Adipose tissue (tissue), 3 donors: Measurements from ENCODE around the gene PTBP3. TPM values are rescaled to one million over a fixed set of nuclear protein-coding genes. Genes with fewer than 3 reads are reported as not detected.
"Not testable (repeated sequence)": the region's sequence is repeated elsewhere in the genome, so short reads cannot be mapped to it uniquely, and the experiment has no call there.

ENCODE experiments used
- H3K27ac ChIP-seq: one replicate; pipeline ENCODE4 v1.5.1; 2013; ENCODE audit warnings: low read depth, low read length
- WGBS, 3 donors: extraction: QIAGEN DNeasy Blood & Tissue Kit; methylation state at CpG; one replicate each; pipeline ENCODE4 v1.1.7; 2013; 5-methylcytosine and 5-hydroxymethylcytosine counted together
- polyA plus RNA-seq, 3 donors: library from polyadenylated mRNA; stranded (reverse); fragments of 200-250 nt; gene quantifications; one replicate each; pipeline ENCODE4 v1.2.3, GENCODE V29; 2013
- donor health status: healthy with polysubstance abuse.
- donor health status: Bipolar disorder and iron deficiency.
- donor health status: healthy.

The PTBP3 gene, protein sequence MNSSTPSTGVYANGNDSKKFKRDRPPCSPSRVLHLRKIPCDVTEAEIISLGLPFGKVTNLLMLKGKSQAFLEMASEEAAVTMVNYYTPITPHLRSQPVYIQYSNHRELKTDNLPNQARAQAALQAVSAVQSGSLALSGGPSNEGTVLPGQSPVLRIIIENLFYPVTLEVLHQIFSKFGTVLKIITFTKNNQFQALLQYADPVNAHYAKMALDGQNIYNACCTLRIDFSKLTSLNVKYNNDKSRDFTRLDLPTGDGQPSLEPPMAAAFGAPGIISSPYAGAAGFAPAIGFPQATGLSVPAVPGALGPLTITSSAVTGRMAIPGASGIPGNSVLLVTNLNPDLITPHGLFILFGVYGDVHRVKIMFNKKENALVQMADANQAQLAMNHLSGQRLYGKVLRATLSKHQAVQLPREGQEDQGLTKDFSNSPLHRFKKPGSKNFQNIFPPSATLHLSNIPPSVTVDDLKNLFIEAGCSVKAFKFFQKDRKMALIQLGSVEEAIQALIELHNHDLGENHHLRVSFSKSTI
- polyA plus RNA-seq, result 10 to 100 TPM in 2 of 3 donors, 1 to 10 TPM in 1; 7.2 to 15.1 (median 11.3) TPM

DNA sequence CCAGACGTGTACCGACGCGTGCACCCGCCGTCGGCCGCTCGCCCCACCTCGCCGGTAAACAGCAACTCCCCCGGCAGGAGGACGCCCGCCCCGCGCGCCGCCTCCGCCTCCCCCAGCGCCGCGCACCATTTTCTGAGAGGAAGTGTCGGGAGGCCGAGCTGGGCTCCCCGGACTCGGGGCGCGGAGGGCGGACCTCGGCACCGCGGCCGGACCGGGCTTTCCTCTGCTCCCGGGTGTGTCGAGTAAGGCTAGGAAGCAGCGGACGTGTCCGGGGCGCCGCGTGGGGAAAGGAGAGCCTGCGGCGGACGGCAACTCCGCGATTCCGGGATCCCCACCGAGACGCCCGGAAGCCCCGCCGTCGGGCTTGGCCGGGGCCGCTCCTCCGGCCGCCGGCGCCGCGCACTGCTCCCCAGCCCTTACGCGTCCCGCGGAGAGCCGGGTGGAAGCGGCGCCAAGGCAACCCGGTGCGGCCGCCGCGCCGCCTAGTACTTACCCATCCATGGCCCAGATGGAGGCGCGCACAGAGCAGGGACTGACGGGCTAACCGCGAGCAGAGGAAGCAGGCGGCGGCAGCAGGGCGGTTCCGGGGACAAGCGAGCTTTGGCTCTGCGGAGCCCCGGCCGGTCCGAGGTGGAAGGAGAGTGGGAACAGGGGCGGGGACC, at the start of gene PTBP3:
TSS of gene PTBP3 (minus strand) at position 643 of the 662 bp plus-strand sequence. CDS start 35,754 bp downstream, outside the sequence.
- H3K27ac ChIP-seq, result peak within 1 kb of the TSS; percentile 88
- WGBS, 3 donors, result 0 to 1% (median 0%) methylated on average over 72 to 90 of the region's 90 CpGs

DNA sequence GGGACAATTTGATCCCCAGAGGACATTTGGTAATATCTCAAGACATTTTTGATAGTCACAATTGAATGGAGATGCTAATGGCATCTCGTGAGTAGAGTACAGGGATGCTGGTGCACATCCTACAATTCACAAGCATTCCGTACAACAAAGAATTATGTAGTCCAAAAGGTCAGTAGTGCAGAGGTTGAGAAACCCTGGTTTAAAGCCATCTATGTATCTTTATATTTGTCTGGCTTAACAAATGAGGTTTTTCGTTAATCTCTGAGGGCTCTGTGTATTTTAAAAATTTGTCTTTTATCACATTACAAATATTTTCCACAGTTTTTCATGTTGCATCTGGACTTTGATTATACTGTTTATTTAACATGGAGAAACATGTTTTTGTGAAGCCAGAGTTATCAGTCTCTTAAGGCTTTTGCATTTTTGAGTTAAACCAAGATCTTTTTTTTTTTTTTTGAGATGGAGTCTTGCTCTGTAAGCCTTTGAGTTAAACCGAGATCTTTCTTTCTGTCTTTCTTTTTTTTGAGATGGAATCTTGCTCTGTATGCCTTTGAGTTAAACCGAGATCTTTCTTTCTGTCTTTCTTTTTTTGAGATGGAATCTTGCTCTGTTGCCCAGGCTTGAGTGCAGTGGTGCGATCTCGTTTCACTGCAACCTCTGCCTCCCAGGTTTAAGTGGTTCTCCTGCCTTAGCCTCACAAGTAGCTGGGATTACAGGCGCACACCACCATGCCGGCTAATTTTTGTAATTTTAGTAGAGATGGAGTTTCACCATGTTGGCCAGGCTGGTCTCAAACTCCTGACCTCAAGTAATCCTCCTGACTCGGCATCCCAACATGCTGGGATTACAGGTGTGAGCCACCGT, 49.3 kb upstream of the PTBP3 start:
- 69 to 80% (median 72%) methylated on average over 11 of the region's 11 CpGs for WGBS, 3 donors
- H3K27ac ChIP-seq, result no peak overlapping the region

GRCh38 chr9:112382066-112382465, 48.6 kb upstream of the PTBP3 start:
- WGBS, 3 donors, result 93 to 94% (median 93%) methylated on average over 7 of the region's 7 CpGs

DNA sequence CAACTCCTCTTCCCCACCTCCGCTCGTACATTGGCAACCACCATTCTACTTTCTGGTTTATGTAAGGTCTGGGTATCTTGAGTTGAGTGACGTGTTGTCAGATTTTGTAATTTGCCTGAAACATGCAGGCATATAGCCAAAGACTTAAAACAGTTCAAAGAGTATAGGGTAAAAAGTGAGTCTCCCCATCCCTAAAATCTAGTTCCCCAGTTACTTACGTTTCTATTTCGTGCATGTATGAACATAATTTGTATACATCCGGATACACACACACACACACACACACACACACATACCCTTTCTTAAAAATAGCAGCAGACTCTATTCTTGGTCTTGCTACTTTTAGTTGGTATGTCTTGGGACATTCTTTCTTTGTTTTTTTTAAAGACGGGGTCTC, 47.4 kb upstream of the PTBP3 start:
- 33 to 37% (median 34%) methylated on average over 7 of the region's 7 CpGs for WGBS, 3 donors
- no peak overlapping the region for H3K27ac ChIP-seq

More at GRCh38 chr9:112382066-112382465, 48.6 kb upstream of the PTBP3 start:
- H3K27ac ChIP-seq, result no peak overlapping the region

DNA sequence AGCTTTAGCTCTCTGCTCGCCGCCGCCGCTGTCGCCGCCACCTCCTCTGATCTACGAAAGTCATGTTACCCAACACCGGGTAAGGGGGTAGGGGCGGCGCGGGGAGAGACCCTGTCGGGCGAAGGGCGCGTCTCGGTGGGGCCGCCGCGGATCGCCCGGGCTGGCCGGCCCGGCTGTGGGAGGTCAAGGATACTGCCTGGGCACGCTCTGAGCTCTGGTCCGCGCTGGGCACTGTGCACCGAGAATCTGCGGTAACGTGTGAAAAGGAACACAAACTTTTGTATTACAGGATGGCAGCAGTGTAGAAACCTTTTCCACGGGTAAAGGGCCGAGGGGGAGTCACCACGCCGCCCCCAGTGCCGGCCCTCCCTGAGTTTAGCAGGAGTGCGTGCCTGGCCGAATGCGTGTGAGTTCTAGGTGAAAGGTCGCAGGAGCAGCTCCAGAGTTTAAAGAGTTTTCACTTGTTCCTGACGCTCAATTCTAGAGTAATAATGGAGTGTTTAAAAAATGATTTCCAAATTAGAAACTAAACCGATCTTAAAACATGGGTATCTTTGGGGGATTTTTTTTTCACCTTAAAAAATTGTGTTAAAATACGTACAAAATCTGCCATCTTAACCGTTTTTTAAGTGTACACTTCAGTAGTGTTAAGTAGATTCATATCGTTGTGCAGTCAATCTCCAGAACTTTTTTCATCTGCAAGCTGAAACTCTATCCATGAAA, 46.8 kb upstream of the PTBP3 start, which contains the start of gene HSDL2:
TSS of gene HSDL2 (plus strand) at position 7 of the 723 bp plus-strand sequence. CDS start at position 63, 56 bp downstream.
- WGBS, 3 donors, result 1% methylated on average over 43 of the region's 43 CpGs
- peak within 1 kb of the TSS; percentile 94 for H3K27ac ChIP-seq

DNA sequence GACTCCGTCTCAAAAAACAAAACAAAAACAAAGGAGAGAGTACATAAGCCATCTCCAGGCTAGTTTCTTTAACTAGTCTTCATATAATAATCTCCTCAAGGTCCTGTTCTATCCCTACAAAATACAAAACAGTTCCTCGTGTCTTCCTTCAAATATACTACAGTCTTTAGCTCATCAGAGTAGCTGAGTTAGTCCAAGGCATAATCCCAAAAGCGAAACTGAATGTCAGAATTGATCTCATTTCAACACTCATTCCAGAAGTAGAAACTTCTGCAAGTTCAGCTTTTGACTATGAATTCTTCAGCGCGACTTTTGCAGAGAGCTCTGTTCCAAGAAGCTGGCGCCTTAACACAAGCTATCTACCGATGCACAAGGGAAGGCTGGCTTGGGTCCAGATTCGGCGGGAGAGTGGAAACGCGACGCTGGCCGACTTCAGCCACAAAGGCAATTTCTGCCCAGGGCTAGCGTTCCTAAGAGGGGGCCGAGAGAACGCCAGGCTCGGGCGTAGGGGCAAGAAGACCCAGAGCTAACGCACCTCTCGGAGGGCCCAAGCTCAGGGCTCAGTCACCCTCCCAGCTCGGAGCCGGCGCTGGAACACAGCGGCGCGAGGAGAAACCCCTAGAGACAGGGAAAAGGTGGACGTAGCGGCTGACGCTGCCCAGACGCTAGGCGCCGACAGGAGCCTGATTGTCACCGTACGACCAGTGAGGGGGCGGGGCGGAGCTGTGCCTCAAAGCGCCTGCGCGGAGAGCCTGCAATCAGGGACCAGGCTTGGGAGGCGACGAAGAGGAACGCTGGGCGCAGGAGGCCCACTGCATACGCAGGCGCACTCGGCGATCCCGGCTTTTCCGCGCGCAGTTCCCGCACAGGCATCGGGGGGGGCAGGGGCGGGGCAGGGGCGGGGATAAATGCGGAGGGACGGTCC, 46.0 kb upstream of the PTBP3 start:
- WGBS, 3 donors, result 0% methylated on average over 53 to 57 of the region's 57 CpGs

GRCh38 chr9:112378328-112379176, 45.1 kb upstream of the PTBP3 start:
- peak overlapping the region; percentile 84 for H3K27ac ChIP-seq
- 8 to 21% (median 19%) methylated on average over 27 of the region's 27 CpGs for WGBS, 3 donors

More for the DNA sequence above, 46.0 kb upstream of the PTBP3 start:
- H3K27ac ChIP-seq, result peak overlapping the region; percentile 94

GRCh38 chr9:112377684-112378327, 44.4 kb upstream of the PTBP3 start:
- H3K27ac ChIP-seq, result no peak overlapping the region
- WGBS, 3 donors, result 29 to 86% (median 82%) methylated on average over 1 of the region's 1 CpG

DNA sequence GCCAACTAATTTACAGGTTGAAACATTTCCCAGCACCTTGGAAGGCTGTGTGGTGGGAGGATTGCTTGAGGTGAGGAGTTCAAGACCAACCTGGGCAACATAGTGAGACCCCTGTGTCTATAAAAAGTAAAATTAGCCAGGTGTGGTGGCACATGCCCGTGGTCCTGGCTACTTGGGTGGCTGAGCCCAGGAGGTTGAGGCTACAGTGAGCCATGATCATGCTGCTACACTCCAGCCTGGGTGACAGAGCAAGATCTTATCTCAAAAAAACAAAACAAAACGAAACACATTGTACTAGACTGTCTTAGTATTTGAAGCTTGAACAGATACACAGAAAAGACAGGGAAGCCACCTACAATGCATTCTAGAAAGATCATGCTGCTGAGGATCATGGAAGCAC, 43.7 kb upstream of the PTBP3 start:
- 41 to 62% (median 58%) methylated on average over 2 of the region's 2 CpGs for WGBS, 3 donors
- no peak overlapping the region for H3K27ac ChIP-seq

GRCh38 chr9:112375361-112375760, 41.9 kb upstream of the PTBP3 start:
- no peak overlapping the region for H3K27ac ChIP-seq
- WGBS, 3 donors, result 95 to 97% (median 95%) methylated on average over 5 of the region's 5 CpGs

- not testable (repeated sequence) for H3K27ac ChIP-seq
- WGBS, 3 donors, result 95 to 99% (median 96%) methylated on average over 2 of the region's 2 CpGs
Measured at GRCh38 chr9:112374232-112374631, 40.8 kb upstream of the PTBP3 start.

DNA sequence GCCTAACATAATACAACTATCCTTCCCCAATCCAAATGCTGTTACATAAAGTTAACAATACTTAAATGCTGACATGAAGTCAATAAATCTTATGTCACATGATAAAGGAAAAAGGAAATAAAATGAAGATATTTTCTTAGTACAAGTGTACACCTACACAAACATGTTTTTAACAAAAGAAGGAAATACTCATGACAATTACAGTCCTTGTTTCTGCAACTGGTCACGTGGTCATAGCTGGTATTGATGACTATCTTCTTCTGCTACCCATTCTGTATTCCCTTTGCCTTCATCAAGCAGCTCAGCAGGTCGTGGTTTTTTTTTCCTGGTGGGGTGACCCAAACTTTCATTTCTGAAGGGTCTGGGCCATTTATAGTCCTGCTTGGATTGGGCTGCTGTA, 40.2 kb upstream of the PTBP3 start:
- WGBS, 3 donors, result 76 to 81% (median 80%) methylated on average over 2 of the region's 2 CpGs
- not testable (repeated sequence) for H3K27ac ChIP-seq

DNA sequence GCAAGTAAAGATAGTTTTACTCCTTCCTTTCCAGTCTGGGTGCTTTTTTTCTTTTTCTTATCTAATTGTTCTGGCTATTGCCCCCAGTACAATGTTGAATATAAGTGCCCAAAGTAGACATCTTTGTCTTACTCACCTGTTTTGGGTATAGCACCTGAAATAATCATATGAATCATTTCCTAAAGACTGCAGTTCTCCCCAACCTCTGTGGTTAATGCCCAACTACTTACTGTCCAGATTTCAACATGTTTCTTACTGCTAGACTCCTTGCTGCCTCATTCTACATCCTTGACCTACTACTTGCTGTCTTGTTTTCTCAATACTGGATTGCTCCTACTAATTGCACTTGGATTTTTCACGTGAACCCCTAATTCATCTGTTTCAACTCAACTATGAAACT, 37.6 kb upstream of the PTBP3 start:
- H3K27ac ChIP-seq, result no peak overlapping the region
- WGBS, 3 donors, result 0 to 96% (median 37%) methylated on average over 1 of the region's 1 CpG

- no peak overlapping the region for H3K27ac ChIP-seq
- WGBS, 3 donors, result 96 to 100% (median 97%) methylated on average over 1 of the region's 1 CpG
Measured at GRCh38 chr9:112369817-112370216, 36.4 kb upstream of the PTBP3 start.

DNA sequence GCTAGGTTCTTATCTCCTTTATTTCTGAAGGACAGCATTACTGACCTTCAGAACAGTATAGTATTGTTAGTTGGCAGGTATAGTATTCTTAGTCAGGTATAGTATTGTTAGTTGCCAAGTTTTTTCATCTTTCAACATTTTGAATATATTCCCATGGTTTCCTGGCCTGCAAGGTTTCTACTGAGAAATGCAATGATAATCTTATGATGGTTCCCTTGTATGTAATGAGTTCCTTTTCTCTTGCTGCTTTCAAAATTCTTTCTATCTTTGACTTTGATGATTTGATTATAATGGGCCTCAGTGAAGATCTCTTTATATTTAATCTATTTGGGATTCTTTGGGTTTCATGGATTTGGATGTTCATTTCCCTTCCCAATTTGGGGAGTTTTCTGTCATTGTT, 34.0 kb upstream of the PTBP3 start:
- H3K27ac ChIP-seq, result no peak overlapping the region

DNA sequence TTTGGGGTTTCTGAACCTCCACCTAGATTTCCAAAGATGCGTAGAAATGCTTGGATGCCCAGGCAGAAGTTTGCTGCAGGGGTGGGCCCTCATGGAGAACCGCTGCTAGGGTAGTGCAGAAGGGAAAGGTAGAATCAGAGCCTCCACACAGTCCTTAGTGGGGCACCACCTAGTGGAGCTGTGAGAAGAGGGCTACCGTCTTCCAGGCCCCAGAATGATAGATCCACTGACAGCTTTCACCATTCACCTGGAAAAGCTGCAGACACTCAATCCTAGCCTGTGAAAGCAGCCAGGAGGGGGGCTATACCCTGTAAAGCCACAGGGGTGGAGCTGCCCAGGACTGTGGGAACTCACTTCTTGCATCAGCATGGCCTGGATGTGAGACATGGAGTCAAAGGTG, 33.2 kb upstream of the PTBP3 start:
- H3K27ac ChIP-seq, result no peak overlapping the region
- WGBS, 3 donors, result 83 to 87% (median 87%) methylated on average over 3 of the region's 3 CpGs
